KOPT-K1 (cell line): Measurements from ENCODE around the gene MARK4.
"Not testable (repeated sequence)": the region's sequence is repeated elsewhere in the genome, so short reads cannot be mapped to it uniquely, and the experiment has no call there.

Source experiments
- H3K27ac ChIP-seq: fragments of 200-600 bp; sonication (generic); 2 replicates; pipeline ENCODE4 v1.5.1; 2016; ENCODE audit warnings: antibody characterized with exemption, mild to moderate bottlenecking, low read depth, low read length; ENCODE audit not compliant: poor library complexity, severe bottlenecking
- H3K36me3 ChIP-seq: fragments of 200-600 bp; sonication (generic); 2 replicates; pipeline ENCODE4 v1.5.1; 2017; ENCODE audit warnings: antibody characterized with exemption, mild to moderate bottlenecking, low read length, moderate library complexity; ENCODE audit not compliant: insufficient read depth
- H3K9me3 ChIP-seq: fragments of 200-600 bp; sonication (generic); 2 replicates; pipeline ENCODE4 v1.5.1; 2017; ENCODE audit warnings: antibody characterized with exemption, low read length, mild to moderate bottlenecking; ENCODE audit not compliant: insufficient read depth, poor library complexity, severe bottlenecking

The MARK4 gene

GRCh38 chr19:45224645-45225044 lies 26.4 kb upstream of the MARK4 start:
- Histone ChIP-seq H3K36me3 (no peaks in the 10 kb centered on the region), H3K9me3 (no peaks in the 10 kb centered on the region), H3K27ac (no peak overlapping the region)

GRCh38 chr19:45229056-45229455 lies 22.0 kb upstream of the MARK4 start:
- H3K9me3 ChIP-seq, H3K27ac ChIP-seq, H3K36me3 ChIP-seq: not testable (repeated sequence)

GRCh38 chr19:45231891-45232290 lies 19.2 kb upstream of the MARK4 start:
- no peaks in the 10 kb centered on the region for H3K9me3 ChIP-seq
- H3K36me3 ChIP-seq: no peaks in the 10 kb centered on the region
- H3K27ac ChIP-seq: no peak overlapping the region

- Histone ChIP-seq H3K27ac (no peak overlapping the region), H3K36me3 (no peaks in the 10 kb centered on the region), H3K9me3 (no peaks in the 10 kb centered on the region)
Measured at GRCh38 chr19:45234089-45234869, 16.8 kb upstream of the MARK4 start.

- no peaks in the 10 kb centered on the region for H3K9me3 ChIP-seq
- no peak overlapping the region for H3K27ac ChIP-seq
- no peaks in the 10 kb centered on the region for H3K36me3 ChIP-seq
Measured at GRCh38 chr19:45235485-45235884, 15.6 kb upstream of the MARK4 start.

- Histone ChIP-seq H3K36me3 (no peaks in the 10 kb centered on the region), H3K9me3 (no peaks in the 10 kb centered on the region), H3K27ac (no peak overlapping the region)
Measured at GRCh38 chr19:45238556-45238955, 12.5 kb upstream of the MARK4 start.

- Histone ChIP-seq H3K9me3 (no peaks in the 10 kb centered on the region), H3K27ac (no peak overlapping the region), H3K36me3 (no peaks in the 10 kb centered on the region)
Measured at GRCh38 chr19:45243144-45243732, 7.8 kb upstream of the MARK4 start.

GRCh38 chr19:45244133-45244794 lies 6.8 kb upstream of the MARK4 start:
- Histone ChIP-seq H3K9me3 (no peaks in the 10 kb centered on the region), H3K27ac (no peak overlapping the region), H3K36me3 (no peaks in the 10 kb centered on the region)

GRCh38 chr19:45245334-45245787 lies 5.7 kb upstream of the MARK4 start, which contains the start of gene EXOC3L2:
EXOC3L2 (minus strand) TSS chr19:45245407; CDS start chr19:45239045, 6,362 bp downstream.
- no peak within 1 kb of the TSS for H3K27ac ChIP-seq
- no peaks in the 10 kb centered on the region for H3K36me3 ChIP-seq
- H3K9me3 ChIP-seq: no peaks in the 10 kb centered on the region

GRCh38 chr19:45245826-45246225 lies 5.2 kb upstream of the MARK4 start:
- Histone ChIP-seq H3K36me3 (no peaks in the 10 kb centered on the region), H3K9me3 (no peaks in the 10 kb centered on the region), H3K27ac (no peak overlapping the region)

- Histone ChIP-seq H3K36me3 (no peaks in the 10 kb centered on the region), H3K9me3 (no peaks in the 10 kb centered on the region), H3K27ac (no peak overlapping the region)
Measured at GRCh38 chr19:45247136-45247535, 3.9 kb upstream of the MARK4 start.

GRCh38 chr19:45249261-45250033 lies 1.6 kb upstream of the MARK4 start:
- no peaks in the 10 kb centered on the region for H3K9me3 ChIP-seq
- no peak overlapping the region for H3K27ac ChIP-seq
- H3K36me3 ChIP-seq: no peaks in the 10 kb centered on the region

GRCh38 chr19:45250216-45250831 lies 747 bp upstream of the MARK4 start:
- no peaks in the 10 kb centered on the region for H3K9me3 ChIP-seq
- no peak overlapping the region for H3K27ac ChIP-seq
- H3K36me3 ChIP-seq: no peaks in the 10 kb centered on the region

- Histone ChIP-seq H3K36me3 (no peaks in the 10 kb centered on the region), H3K27ac (peak overlapping the region; percentile 62), H3K9me3 (no peaks in the 10 kb centered on the region)
Measured at GRCh38 chr19:45251452-45252354, 632 bp downstream of the MARK4 start.
